HG03060 (cell line): ENCODE data around the gene PAX9.
"Not testable (repeated sequence)": the region's sequence is repeated elsewhere in the genome, so short reads cannot be mapped to it uniquely, and the experiment has no call there.

ENCODE experiments used
- ATAC-seq: cut with Tn5 transposase; IDR thresholded peaks from one replicate; pipeline ENCODE4 v1.9.1; 2021; ENCODE audit warnings: low read depth, moderate number of reproducible peaks; ENCODE audit not compliant: unreplicated experiment

Gene PAX9

GRCh38 chr14:36667679-36668078 is 6.0 kb downstream of the PAX9 start:
- ATAC-seq: no peak

- no peak for ATAC-seq
These were observed 9.5 kb downstream of the PAX9 start for GRCh38 chr14:36671149-36671548.

GRCh38 chr14:36672095-36672494 is 10.4 kb downstream of the PAX9 start:
- no peak for ATAC-seq

- ATAC-seq: no peak
These were observed 13.0 kb downstream of the PAX9 start for GRCh38 chr14:36674659-36675058.

GRCh38 chr14:36675581-36675980 is 13.9 kb downstream of the PAX9 start:
- ATAC-seq: no peak

- ATAC-seq: no peak
These were observed 14.6 kb downstream of the PAX9 start for GRCh38 chr14:36676236-36676635.

GRCh38 chr14:36682338-36682737 is 20.7 kb downstream of the PAX9 start:
- ATAC-seq: no peak

- no peak for ATAC-seq
These were observed 21.5 kb downstream of the PAX9 start for GRCh38 chr14:36683083-36683724.

- ATAC-seq: no peak
These were observed 23.3 kb downstream of the PAX9 start for GRCh38 chr14:36684946-36685345.

- ATAC-seq: no peak
These were observed 28.8 kb downstream of the PAX9 start for GRCh38 chr14:36690311-36691040.

GRCh38 chr14:36699420-36699819 is 37.8 kb downstream of the PAX9 start:
- ATAC-seq: not testable (repeated sequence)

- no peak for ATAC-seq
These were observed 39.0 kb downstream of the PAX9 start for GRCh38 chr14:36700651-36701050.

- ATAC-seq: no peak
These were observed 39.5 kb downstream of the PAX9 start for GRCh38 chr14:36701132-36701531.

GRCh38 chr14:36702474-36702873 is 40.8 kb downstream of the PAX9 start:
- ATAC-seq: no peak

GRCh38 chr14:36707570-36707969 is 45.9 kb downstream of the PAX9 start:
- ATAC-seq: no peak

GRCh38 chr14:36713960-36714703 is 52.5 kb downstream of the PAX9 start:
- ATAC-seq: no peak

- no peak for ATAC-seq
These were observed 55.0 kb downstream of the PAX9 start for GRCh38 chr14:36716614-36717184.

GRCh38 chr14:36717363-36717762 is 55.7 kb downstream of the PAX9 start:
- no peak for ATAC-seq

GRCh38 chr14:36718216-36718615 is 56.6 kb downstream of the PAX9 start:
- no peak for ATAC-seq

GRCh38 chr14:36719823-36720222 is 58.2 kb downstream of the PAX9 start:
- ATAC-seq: no peak

- no peak for ATAC-seq
These were observed 59.0 kb downstream of the PAX9 start for GRCh38 chr14:36720657-36721056.
